Measurements from ENCODE around the gene CTNS.

Gene CTNS

GRCh38 chr17:3689262-3690093, 52.9 kb downstream of the CTNS start:
- H3K4me2 ChIP-seq = peak overlapping the region; percentile 94
- no peak overlapping the region for H3K9ac ChIP-seq
- peaks cover 20% of the 10 kb centered on the region for H4K20me1 ChIP-seq
- H3K27me3 ChIP-seq = no peaks in the 10 kb centered on the region
- peaks cover 73% of the 10 kb centered on the region for H3K4me1 ChIP-seq
- H3K9me3 ChIP-seq = no peaks in the 10 kb centered on the region
- peaks cover 21% of the 10 kb centered on the region; the same call in 1 of the 2 replicates for H3K36me3 ChIP-seq
- no peak overlapping the region for H3K4me3 ChIP-seq
- H3K27ac ChIP-seq = peak overlapping the region; percentile 90; the same call in 1 of the 2 replicates
- no peak for TF ChIP-seq Cebpa-rat (IDR thresholded peaks at IDR 0.05)

- H4K20me1 ChIP-seq = peaks cover 25% of the 10 kb centered on the region
- H3K27ac ChIP-seq = peak overlapping the region; percentile 22; the same call in 1 of the 2 replicates
Measured at GRCh38 chr17:3690094-3690715, 53.6 kb downstream of the CTNS start.

GRCh38 chr17:3691617-3692067, 55.1 kb downstream of the CTNS start:
- no peak overlapping the region for H3K27ac ChIP-seq
- no peak for TF ChIP-seq Cebpa-rat (IDR thresholded peaks at IDR 0.05)
- no peaks in the 10 kb centered on the region for H3K9me3 ChIP-seq
- 0 out of 2 replicates have a peak, but pooled peaks cover 6% of the 10 kb centered on the region for H3K27me3 ChIP-seq
- H3K4me3 ChIP-seq = no peak overlapping the region
- H3K4me1 ChIP-seq = peaks cover 81% of the 10 kb centered on the region
- H3K9ac ChIP-seq = no peak overlapping the region
- peaks cover 25% of the 10 kb centered on the region for H4K20me1 ChIP-seq
- H3K36me3 ChIP-seq = peaks cover 21% of the 10 kb centered on the region; the same call in 1 of the 2 replicates
- peak overlapping the region; percentile 94; the same call in 1 of the 2 replicates for H3K4me2 ChIP-seq

More at GRCh38 chr17:3690094-3690715, 53.6 kb downstream of the CTNS start:
- Histone ChIP-seq H3K9me3 (no peaks in the 10 kb centered on the region), H3K9ac (no peak overlapping the region), H3K36me3 (peaks cover 21% of the 10 kb centered on the region; the same call in 1 of the 2 replicates), H3K4me2 (peak overlapping the region; percentile 94), H3K4me1 (peaks cover 73% of the 10 kb centered on the region), H3K4me3 (no peak overlapping the region), H3K27me3 (0 out of 2 replicates have a peak, but pooled peaks cover 6% of the 10 kb centered on the region)
- no peak for TF ChIP-seq Cebpa-rat (IDR thresholded peaks at IDR 0.05)

- H3K36me3 ChIP-seq = peaks cover 21% of the 10 kb centered on the region; the same call in 1 of the 2 replicates
- peaks cover 25% of the 10 kb centered on the region for H4K20me1 ChIP-seq
- H3K4me3 ChIP-seq = no peak overlapping the region
- H3K4me1 ChIP-seq = peaks cover 83% of the 10 kb centered on the region
- no peak overlapping the region for H3K9ac ChIP-seq
- TF ChIP-seq Cebpa-rat (IDR thresholded peaks at IDR 0.05) = no peak
- no peak overlapping the region for H3K27ac ChIP-seq
- H3K4me2 ChIP-seq = peak overlapping the region; percentile 96
- H3K27me3 ChIP-seq = 0 out of 2 replicates have a peak, but pooled peaks cover 6% of the 10 kb centered on the region
- no peaks in the 10 kb centered on the region for H3K9me3 ChIP-seq
Measured at GRCh38 chr17:3692346-3692745, 55.8 kb downstream of the CTNS start.

GRCh38 chr17:3693141-3693540, 56.6 kb downstream of the CTNS start:
- Histone ChIP-seq H4K20me1 (peaks cover 25% of the 10 kb centered on the region), H3K4me1 (peaks cover 80% of the 10 kb centered on the region), H3K36me3 (peaks cover 21% of the 10 kb centered on the region; the same call in 1 of the 2 replicates), H3K27ac (no peak overlapping the region), H3K9me3 (peaks cover 6% of the 10 kb centered on the region), H3K4me3 (no peak overlapping the region), H3K27me3 (0 out of 2 replicates have a peak, but pooled peaks cover 6% of the 10 kb centered on the region), H3K4me2 (peak overlapping the region; percentile 96), H3K9ac (no peak overlapping the region)
- no peak for TF ChIP-seq Cebpa-rat (IDR thresholded peaks at IDR 0.05)

GRCh38 chr17:3693829-3694231, 57.3 kb downstream of the CTNS start:
- peaks cover 25% of the 10 kb centered on the region for H4K20me1 ChIP-seq
- H3K4me2 ChIP-seq = peak overlapping the region; percentile 96
- no peak overlapping the region for H3K27ac ChIP-seq
- H3K36me3 ChIP-seq = peaks cover 21% of the 10 kb centered on the region; the same call in 1 of the 2 replicates
- H3K9ac ChIP-seq = no peak overlapping the region
- peaks cover 73% of the 10 kb centered on the region for H3K4me1 ChIP-seq
- 0 out of 2 replicates have a peak, but pooled peaks cover 6% of the 10 kb centered on the region for H3K27me3 ChIP-seq
- H3K9me3 ChIP-seq = peaks cover 11% of the 10 kb centered on the region
- no peak overlapping the region for H3K4me3 ChIP-seq
- no peak for TF ChIP-seq Cebpa-rat (IDR thresholded peaks at IDR 0.05)

- H3K27me3 ChIP-seq = 0 out of 2 replicates have a peak, but pooled peaks cover 6% of the 10 kb centered on the region
- peaks cover 25% of the 10 kb centered on the region for H4K20me1 ChIP-seq
- H3K36me3 ChIP-seq = peaks cover 12% of the 10 kb centered on the region; the same call in 1 of the 2 replicates
- H3K9ac ChIP-seq = peak overlapping the region; percentile 81
- H3K9me3 ChIP-seq = peaks cover 11% of the 10 kb centered on the region
- H3K27ac ChIP-seq = peak overlapping the region; percentile 80
- peak overlapping the region; percentile 77 for H3K4me3 ChIP-seq
- peak overlapping the region; percentile 96 for H3K4me2 ChIP-seq
- peaks cover 66% of the 10 kb centered on the region for H3K4me1 ChIP-seq
- TF ChIP-seq Cebpa-rat (IDR thresholded peaks at IDR 0.05) = no peak
Measured at GRCh38 chr17:3695129-3695722, 58.7 kb downstream of the CTNS start.

- H3K27me3 ChIP-seq = 0 out of 2 replicates have a peak, but pooled peaks cover 6% of the 10 kb centered on the region
- peak within 1 kb of the TSS; percentile 80 for H3K27ac ChIP-seq
- H3K36me3 ChIP-seq = peaks cover 6% of the 10 kb centered on the region; the same call in 1 of the 2 replicates
- peaks cover 11% of the 10 kb centered on the region for H3K9me3 ChIP-seq
- H3K4me1 ChIP-seq = peaks cover 60% of the 10 kb centered on the region
- no peak for TF ChIP-seq Cebpa-rat (IDR thresholded peaks at IDR 0.05)
- peaks cover 25% of the 10 kb centered on the region for H4K20me1 ChIP-seq
- H3K9ac ChIP-seq = peak within 1 kb of the TSS; percentile 81
- peak within 1 kb of the TSS; percentile 77 for H3K4me3 ChIP-seq
- H3K4me2 ChIP-seq = peak within 1 kb of the TSS; percentile 96
Measured at GRCh38 chr17:3695723-3696411, 59.3 kb downstream of the CTNS start, which contains the start of gene P2RX5. Gene P2RX5, minus strand, starts transcription at chr17:3696155. Its CDS starts 150 bp downstream, at chr17:3696005.

GRCh38 chr17:3697103-3697476, 60.5 kb downstream of the CTNS start:
- Histone ChIP-seq H3K9ac (no peak overlapping the region), H3K27ac (no peak overlapping the region), H3K27me3 (0 out of 2 replicates have a peak, but pooled peaks cover 6% of the 10 kb centered on the region), H3K4me1 (peaks cover 49% of the 10 kb centered on the region), H3K9me3 (peaks cover 16% of the 10 kb centered on the region), H3K36me3 (peaks cover 5% of the 10 kb centered on the region), H4K20me1 (peaks cover 19% of the 10 kb centered on the region), H3K4me3 (no peak overlapping the region), H3K4me2 (no peak overlapping the region)
- no peak for TF ChIP-seq Cebpa-rat (IDR thresholded peaks at IDR 0.05)
